Parathyroid adenoma (tissue), 2 donors: ENCODE data around the gene ITGBL1.

Experiments
- H2AFZ ChIP-seq: fragments of 300-600 bp; sonication (generic); one replicate; pipeline ENCODE4 v1.7.0; 2017; ENCODE audit warnings: antibody characterized with exemption, mild to moderate bottlenecking
- H3K27ac ChIP-seq: fragments of 300-600 bp; sonication (generic); one replicate; pipeline ENCODE4 v1.7.0; 2017
- H3K27me3 ChIP-seq: fragments of 300-600 bp; sonication (generic); one replicate; pipeline ENCODE4 v1.7.0; 2017; ENCODE audit warnings: low read length; ENCODE audit not compliant: control insufficient read depth, insufficient read depth
- H3K36me3 ChIP-seq: fragments of 300-600 bp; sonication (generic); one replicate; pipeline ENCODE4 v1.7.0; 2017; ENCODE audit warnings: low read length; ENCODE audit not compliant: control insufficient read depth, insufficient read depth
- H3K4me1 ChIP-seq: fragments of 300-600 bp; sonication (generic); one replicate; pipeline ENCODE4 v1.7.0; 2017; ENCODE audit warnings: control low read depth
- H3K4me2 ChIP-seq: fragments of 300-600 bp; sonication (generic); one replicate; pipeline ENCODE4 v1.7.0; 2017; ENCODE audit warnings: low read length
- H3K4me3 ChIP-seq: fragments of 300-600 bp; sonication (generic); one replicate; pipeline ENCODE4 v1.7.0; 2017; ENCODE audit warnings: low read depth, low read length
- H3K79me2 ChIP-seq: fragments of 300-600 bp; sonication (generic); one replicate; pipeline ENCODE4 v1.7.0; 2017; ENCODE audit warnings: control low read depth
- H3K9ac ChIP-seq: fragments of 300-600 bp; sonication (generic); one replicate; pipeline ENCODE4 v1.7.0; 2017; ENCODE audit warnings: mild to moderate bottlenecking
- H3K9me3 ChIP-seq: fragments of 300-600 bp; sonication (generic); one replicate; pipeline ENCODE4 v1.7.0; 2017; ENCODE audit warnings: low read length; ENCODE audit not compliant: control insufficient read depth
- CTCF ChIP-seq: fragments of 300-600 bp; sonication (generic); IDR thresholded peaks from one replicate; pipeline ENCODE4 v1.7.0; 2017; ENCODE audit warnings: antibody characterized with exemption, mild to moderate bottlenecking
- donor health status: primary hyperparathyroidism.

The ITGBL1 gene

GRCh38 chr13:101736566-101736965, 284.1 kb downstream of the ITGBL1 start:
- no peaks in the 10 kb centered on the region for H3K79me2 ChIP-seq
- no peaks in the 10 kb centered on the region for H3K36me3 ChIP-seq
- no peaks in the 10 kb centered on the region for H3K4me1 ChIP-seq
- no peak for TF ChIP-seq CTCF
- H3K9ac ChIP-seq, result no peak overlapping the region
- no peaks in the 10 kb centered on the region for H3K27me3 ChIP-seq
- H3K4me3 ChIP-seq, result no peak overlapping the region
- H3K9me3 ChIP-seq, result no peaks in the 10 kb centered on the region
- H2AFZ ChIP-seq, result no peak overlapping the region
- H3K27ac ChIP-seq, result no peak overlapping the region
- H3K4me2 ChIP-seq, result no peak overlapping the region

- H3K27ac ChIP-seq, result no peak overlapping the region
- H3K4me2 ChIP-seq, result no peak overlapping the region
- H3K9ac ChIP-seq, result no peak overlapping the region
- H3K36me3 ChIP-seq, result no peaks in the 10 kb centered on the region
- no peak overlapping the region for H3K4me3 ChIP-seq
- H3K4me1 ChIP-seq, result no peaks in the 10 kb centered on the region
- H2AFZ ChIP-seq, result no peak overlapping the region
- H3K79me2 ChIP-seq, result no peaks in the 10 kb centered on the region
- TF ChIP-seq CTCF, result no peak
- H3K9me3 ChIP-seq, result no peaks in the 10 kb centered on the region
- H3K27me3 ChIP-seq, result no peaks in the 10 kb centered on the region
Measured at GRCh38 chr13:101738336-101738735, 285.9 kb downstream of the ITGBL1 start.

- no peak overlapping the region for H3K27ac ChIP-seq
- H3K79me2 ChIP-seq, result no peaks in the 10 kb centered on the region
- no peaks in the 10 kb centered on the region for H3K4me1 ChIP-seq
- H2AFZ ChIP-seq, result no peak overlapping the region
- no peak for TF ChIP-seq CTCF
- no peak overlapping the region for H3K4me3 ChIP-seq
- no peaks in the 10 kb centered on the region for H3K36me3 ChIP-seq
- no peak overlapping the region for H3K4me2 ChIP-seq
- H3K9ac ChIP-seq, result no peak overlapping the region
- no peaks in the 10 kb centered on the region for H3K9me3 ChIP-seq
- no peaks in the 10 kb centered on the region for H3K27me3 ChIP-seq
Measured at GRCh38 chr13:101739382-101740178, 287.1 kb downstream of the ITGBL1 start.

- Histone ChIP-seq H3K9me3 (no peaks in the 10 kb centered on the region), H3K9ac (no peak overlapping the region), H3K27ac (no peak overlapping the region), H3K4me3 (no peak overlapping the region), H3K27me3 (no peaks in the 10 kb centered on the region), H3K4me2 (no peak overlapping the region), H2AFZ (no peak overlapping the region), H3K36me3 (no peaks in the 10 kb centered on the region), H3K79me2 (no peaks in the 10 kb centered on the region), H3K4me1 (no peaks in the 10 kb centered on the region)
- TF ChIP-seq CTCF, result no peak
Measured at GRCh38 chr13:101746513-101746912, 294.0 kb downstream of the ITGBL1 start.

- Histone ChIP-seq H2AFZ (no peak overlapping the region), H3K79me2 (no peaks in the 10 kb centered on the region), H3K9ac (no peak overlapping the region), H3K4me3 (no peak overlapping the region), H3K4me2 (no peak overlapping the region), H3K9me3 (no peaks in the 10 kb centered on the region), H3K4me1 (no peaks in the 10 kb centered on the region), H3K36me3 (no peaks in the 10 kb centered on the region), H3K27ac (no peak overlapping the region), H3K27me3 (no peaks in the 10 kb centered on the region)
- TF ChIP-seq CTCF, result no peak
Measured at GRCh38 chr13:101747039-101747438, 294.6 kb downstream of the ITGBL1 start.
